ENCODE data around the gene WDR17.

The WDR17 gene

GRCh38 chr4:176099314-176099713 is 33.7 kb downstream of the WDR17 start:
- DNase-seq = no peak

DNA sequence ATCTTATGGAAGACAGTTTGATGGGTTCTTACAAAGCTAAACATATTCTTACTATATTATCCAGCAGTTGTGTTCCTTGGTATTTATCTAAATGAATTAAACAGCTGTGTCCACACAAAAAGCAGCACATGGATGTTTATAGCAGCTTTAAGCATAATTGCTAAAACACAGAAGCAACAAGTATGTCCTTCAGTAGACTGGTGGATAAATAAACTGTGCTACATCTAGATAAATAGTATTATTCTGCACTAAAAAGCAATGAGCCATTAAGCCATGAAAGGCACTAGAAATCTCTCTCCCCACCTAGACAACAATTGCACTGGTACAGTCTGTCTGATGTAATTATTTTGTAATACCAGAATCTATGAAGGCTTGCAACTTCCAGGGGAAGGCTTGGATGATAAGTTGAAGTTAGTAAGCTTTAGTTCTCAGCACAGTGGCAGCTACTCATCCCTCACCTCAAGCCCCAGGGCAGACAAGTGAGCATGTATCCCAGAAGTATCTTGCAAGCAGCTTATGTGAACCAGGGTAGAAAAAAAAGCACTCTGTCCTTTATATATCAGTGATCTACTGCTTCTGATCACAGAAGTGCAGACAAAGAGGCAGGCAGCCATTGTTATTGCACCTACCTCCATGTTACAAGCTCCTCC is 36.9 kb downstream of the WDR17 start:
- no peak for DNase-seq

- DNase-seq = no peak
These were observed 42.1 kb downstream of the WDR17 start for GRCh38 chr4:176107695-176108094.

- peak in 1 of 2 donors; percentile 9 for DNase-seq
These were observed 58.2 kb downstream of the WDR17 start for GRCh38 chr4:176123710-176124407.

GRCh38 chr4:176125063-176125462 is 59.4 kb downstream of the WDR17 start:
- DNase-seq = no peak

DNA sequence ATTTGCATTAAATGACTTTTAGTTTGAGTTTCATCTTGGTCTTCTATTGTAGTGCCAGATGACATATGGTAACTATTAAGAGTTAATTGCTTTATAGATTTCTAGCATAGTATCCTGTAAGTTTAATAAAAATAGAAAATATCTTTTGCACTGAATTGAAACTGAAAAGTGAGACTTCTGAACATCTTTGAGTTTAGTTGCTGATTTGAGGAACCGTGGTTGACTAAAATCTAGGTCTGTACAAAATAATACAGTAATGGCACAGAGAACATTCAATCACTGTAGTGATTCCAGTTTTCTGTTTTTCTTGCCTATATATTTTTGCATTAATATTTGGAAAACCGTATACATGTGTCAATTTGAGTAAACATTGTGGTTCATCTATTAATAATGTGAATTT is 69.0 kb downstream of the WDR17 start:
- DNase-seq = no peak

GRCh38 chr4:176137631-176138030 is 72.0 kb downstream of the WDR17 start:
- no peak for DNase-seq

DNA sequence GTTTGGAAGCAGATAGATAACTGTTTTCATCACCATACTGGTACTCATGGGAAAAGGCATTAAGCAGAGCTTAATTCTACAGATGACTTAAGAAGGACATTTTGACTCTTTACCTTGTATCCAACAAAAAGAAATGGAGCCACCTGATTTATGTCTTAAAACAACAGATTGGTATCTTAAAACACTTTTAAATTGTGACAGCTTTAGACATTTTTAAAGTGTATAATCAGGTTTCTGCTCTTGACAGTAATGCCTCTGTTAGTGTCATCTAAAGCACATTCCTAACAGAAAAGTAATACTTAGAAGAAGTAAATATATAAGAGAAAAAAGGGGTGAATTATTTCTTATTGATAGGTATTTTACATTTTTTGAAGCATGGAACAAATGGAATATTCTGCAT is 73.9 kb downstream of the WDR17 start:
- no peak for DNase-seq

DNA sequence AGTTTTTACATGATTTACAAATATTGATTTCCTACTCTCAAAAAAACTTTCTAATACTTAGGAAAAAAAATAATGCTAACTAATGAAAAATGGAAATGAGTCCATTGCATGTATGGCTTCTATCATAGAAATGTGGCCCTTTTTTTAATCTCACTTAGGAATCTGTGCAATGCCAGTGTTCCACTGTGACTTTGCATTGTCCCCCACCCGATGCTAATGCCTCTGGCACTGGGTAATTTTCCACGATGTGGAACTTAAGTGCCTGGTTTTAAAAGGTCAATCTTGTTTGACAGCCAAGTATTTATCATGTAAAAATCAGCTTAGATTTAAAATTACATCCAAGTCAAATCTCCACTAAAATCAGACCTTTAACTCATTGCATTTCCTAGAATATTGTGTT is 76.6 kb downstream of the WDR17 start:
- DNase-seq = no peak

GRCh38 chr4:176149680-176150355 is 84.2 kb downstream of the WDR17 start:
- DNase-seq = no peak

DNA sequence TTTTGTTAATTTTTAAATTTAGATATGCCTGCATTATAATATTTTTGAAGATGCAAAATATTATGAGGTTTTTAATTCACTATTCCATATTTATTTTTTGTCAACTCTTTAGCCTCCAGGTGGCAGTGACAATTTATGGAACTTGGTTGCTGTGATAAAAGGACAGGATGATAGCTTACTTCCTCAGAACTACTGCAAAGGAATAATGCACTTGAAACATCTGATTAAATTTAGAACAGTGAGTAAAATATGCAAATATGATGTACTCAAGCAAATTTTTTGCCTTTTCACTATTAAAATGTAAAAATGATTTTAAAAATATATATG is 84.7 kb downstream of the WDR17 start:
- DNase-seq = peak in 1 of 2 donors; percentile 10

DNA sequence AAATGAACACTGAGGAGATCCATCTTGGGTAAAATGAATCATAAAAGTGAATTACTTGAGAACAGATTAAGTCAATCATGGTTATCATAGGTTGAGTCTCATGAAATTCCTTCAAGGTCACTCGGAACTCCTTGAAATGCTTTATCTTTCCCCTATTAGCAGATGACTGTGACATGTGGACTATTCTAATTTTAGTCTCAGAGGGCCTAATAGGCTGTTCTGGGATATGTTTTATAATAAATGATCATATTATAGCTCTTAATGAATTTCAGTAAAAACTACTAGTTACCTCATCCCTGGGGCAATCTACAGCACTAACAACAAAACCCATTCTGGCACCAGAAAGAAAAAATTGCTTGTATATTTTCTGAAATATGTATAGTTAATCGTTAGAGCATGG is 85.1 kb downstream of the WDR17 start:
- no peak for DNase-seq

GRCh38 chr4:176153124-176153523 is 87.5 kb downstream of the WDR17 start:
- no peak for DNase-seq

DNA sequence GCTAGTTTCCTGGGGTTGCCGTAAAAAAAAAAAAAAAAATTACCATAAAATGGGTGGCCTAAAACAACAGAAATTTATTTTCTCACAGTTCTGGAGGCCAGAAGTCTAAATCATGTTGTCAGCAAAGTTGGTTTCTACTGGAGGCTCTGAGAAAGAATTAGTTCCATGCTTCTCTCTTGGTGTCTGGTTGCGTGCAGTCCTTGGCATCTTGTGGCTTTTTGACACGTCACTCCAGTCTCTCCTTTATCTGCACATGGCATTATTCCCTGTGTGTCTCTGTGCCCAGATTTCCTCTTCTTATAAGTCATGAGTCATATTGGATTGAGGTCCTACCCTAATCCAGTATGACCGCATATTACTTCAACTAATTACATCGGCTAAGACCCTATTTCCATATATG is 91.0 kb downstream of the WDR17 start:
- DNase-seq = no peak

- no peak for DNase-seq
These were observed 97.4 kb downstream of the WDR17 start for GRCh38 chr4:176163041-176163440.

DNA sequence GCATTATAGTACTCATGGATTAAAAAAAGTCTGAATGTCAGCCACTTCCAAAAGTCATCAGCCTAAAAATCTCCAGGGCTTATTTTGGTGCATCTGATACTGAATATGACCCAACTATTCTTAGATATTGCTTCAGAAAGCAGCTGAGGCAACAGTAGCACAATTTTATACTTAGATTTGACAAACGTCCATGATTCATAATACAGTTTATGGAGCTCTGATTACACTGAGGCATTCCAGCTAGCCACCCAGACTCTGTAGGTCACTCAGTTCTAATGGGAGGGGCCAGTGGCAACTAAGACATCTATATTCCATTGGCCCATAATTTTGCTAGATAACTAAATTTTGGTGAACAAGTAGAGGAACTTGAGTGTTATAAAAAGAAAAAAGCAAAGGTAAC is 119.4 kb downstream of the WDR17 start:
- DNase-seq = no peak

- DNase-seq = no peak
These were observed 120.4 kb downstream of the WDR17 start for GRCh38 chr4:176186067-176186466.

DNA sequence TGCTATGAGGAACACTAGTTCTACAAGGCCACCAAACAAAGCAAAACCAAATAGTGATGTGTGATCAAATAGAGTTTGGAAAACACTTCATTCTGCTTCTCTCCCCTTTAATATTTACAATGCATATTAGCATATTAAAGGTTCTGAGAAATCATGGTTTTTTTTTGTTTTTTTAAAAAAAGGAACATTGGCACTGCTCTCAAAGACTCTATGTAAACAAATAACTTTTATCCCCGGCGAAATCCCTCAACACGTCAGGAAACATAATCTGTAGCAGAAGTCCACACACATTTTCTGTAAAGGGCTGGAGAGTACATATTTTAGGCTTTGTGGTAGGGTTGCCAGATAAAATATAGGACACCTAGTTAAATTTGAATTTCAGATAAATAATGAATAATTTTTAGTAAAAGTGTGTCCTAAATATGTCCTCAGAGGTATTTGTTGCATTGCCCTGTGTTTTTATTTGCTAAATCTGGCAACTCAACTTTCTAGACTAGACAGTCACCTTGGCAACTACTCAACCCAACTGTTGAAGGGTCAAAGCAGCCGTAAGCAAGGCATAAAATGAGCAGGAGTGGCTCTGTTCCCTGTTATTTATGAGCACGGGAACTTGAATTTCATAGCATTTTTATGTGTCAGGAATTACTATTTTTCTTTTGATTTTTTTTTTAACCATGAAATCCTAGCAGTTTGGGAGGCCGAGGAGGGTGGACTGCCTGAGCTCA is 121.2 kb downstream of the WDR17 start:
- no peak for DNase-seq

DNA sequence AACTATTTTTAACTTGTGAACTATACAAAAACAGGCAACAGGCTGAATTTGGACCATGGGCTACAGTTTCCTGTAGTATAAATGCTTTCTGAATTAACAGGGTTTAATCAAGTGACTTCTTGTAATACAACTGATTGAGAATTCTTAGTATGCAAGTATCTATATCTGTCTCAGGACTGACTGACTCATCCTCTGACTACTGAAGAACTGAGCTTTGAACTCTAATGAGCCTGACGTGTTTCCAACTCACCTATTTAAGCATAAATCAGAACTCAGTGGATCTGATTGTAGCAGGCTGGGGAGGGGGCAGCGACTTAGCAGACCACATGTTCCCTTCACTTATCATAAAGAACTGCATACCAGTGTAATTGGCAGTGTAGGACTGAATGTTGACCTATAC is 122.0 kb downstream of the WDR17 start:
- no peak for DNase-seq

DNA sequence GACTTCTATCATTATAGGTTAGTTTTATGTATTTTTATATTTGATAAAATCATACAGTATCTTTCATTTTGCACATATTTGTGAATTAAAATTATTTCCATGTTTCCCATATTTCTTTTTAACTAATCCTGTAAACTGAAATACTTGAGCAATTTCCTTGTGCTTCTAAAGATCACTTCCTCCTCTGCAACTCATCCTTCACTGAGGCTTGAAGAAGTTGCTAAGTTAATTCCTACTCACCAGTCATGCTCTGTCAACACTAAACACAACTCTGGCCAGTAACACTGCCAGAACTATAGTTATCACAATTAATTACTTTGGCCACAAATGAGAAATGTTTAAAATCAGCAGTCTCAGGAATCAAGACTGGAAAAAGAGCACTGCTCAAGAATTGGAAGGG is 123.0 kb downstream of the WDR17 start:
- no peak for DNase-seq

- no peak for DNase-seq
These were observed 124.5 kb downstream of the WDR17 start for GRCh38 chr4:176189891-176190795.

DNA sequence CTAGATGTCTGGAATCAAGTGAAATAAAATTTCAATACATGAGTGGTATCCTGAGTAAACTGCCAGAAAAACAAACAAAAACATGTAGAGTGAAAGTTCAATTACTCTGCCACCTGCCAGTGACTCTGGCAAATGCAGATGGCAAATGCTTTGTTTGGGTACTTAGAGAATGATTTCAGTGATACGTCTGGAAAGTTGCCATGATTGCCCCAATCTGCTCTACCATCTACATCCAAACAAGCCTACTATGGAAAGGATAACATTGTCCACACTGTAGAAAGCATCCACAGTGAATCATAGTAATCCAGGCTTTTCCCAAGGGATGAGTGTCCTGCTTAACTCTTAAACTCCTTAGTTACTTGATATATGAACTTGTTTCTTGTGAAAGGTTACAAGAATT is 126.3 kb downstream of the WDR17 start:
- DNase-seq = no peak

DNA sequence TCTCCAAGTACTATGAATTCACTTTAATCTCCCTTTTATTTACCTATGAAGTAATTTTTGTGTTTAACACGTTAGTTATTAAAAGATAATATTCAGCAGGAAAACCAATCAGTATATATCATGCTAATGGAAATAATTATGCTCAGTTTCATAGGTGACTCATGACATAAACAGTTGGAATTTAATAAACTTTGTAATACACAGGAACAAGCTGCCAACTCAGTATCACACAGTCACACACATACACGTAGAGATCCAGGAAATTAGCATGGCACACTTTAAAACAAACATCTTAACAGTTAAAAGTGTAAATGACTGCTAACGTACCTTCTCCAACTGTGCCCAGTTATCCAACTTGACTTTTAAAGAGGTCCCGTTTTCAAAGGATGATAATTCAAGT is 127.5 kb downstream of the WDR17 start:
- DNase-seq = no peak
